Activated naive CD4-positive, alpha-beta T cell treated with anti-CD3 and anti-CD28 coated beads, Interleukin-2, amount 50 U/mL, for 24 hours (primary cell): ENCODE results near the gene SPEF1.
"Not testable (repeated sequence)": the region's sequence is repeated elsewhere in the genome, so short reads cannot be mapped to it uniquely, and the experiment has no call there.

Source experiments
- H3K27ac Mint-ChIP-seq: one replicate; pipeline ENCODE4 v1.8.0; 2021; ENCODE audit warnings: mild to moderate bottlenecking, mixed read lengths
- H3K27me3 Mint-ChIP-seq: one replicate; pipeline ENCODE4 v1.8.0; 2021; ENCODE audit warnings: mixed read lengths
- H3K36me3 Mint-ChIP-seq: one replicate; pipeline ENCODE4 v1.8.0; 2021; ENCODE audit warnings: mixed read lengths
- H3K4me1 Mint-ChIP-seq: one replicate; pipeline ENCODE4 v1.8.0; 2021; ENCODE audit warnings: mixed read lengths
- H3K4me3 Mint-ChIP-seq: one replicate; pipeline ENCODE4 v1.8.0; 2021; ENCODE audit warnings: mild to moderate bottlenecking, mixed read lengths
- H3K9me3 Mint-ChIP-seq: one replicate; pipeline ENCODE4 v1.8.0; 2021; ENCODE audit warnings: mixed read lengths

SPEF1 gene

DNA sequence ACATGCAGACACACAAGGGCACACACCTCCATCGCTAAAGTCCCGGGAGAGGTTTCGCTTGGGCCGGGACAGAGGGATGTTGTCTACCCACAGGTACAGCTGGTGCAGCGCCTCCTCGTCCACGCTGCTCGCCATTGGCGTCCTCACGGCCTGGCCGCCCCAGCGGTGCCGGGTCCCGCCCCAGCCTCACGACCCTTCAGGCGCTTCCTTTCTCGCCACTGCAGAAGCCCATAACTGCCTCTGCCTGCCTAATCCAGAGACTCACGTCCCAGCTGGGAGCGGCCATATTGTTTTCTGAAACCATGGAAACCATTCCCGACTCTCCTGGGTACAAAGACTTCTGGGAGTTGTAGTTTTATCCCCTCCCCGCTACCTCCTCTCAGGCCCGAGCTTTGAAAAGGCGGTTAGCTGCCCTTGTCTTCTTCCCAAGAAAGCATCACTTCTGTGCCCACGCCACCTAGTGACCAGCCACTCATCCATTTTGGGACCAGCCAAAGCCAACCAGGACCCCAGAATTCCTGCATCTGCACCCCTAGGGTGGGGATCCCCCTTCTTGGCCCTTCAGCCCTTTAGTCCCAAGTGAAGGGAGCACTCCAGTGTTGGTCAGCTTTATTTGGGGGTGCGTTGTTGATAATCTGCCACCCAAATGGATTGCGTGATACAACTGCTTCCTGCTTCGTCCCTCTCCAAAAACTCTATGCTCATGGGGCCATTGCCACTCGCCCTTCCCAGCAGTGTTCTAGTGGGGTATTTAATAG lies at the start of gene SPEF1:
TSS of gene SPEF1 (minus strand) at position 296 of the 758 bp plus-strand sequence. CDS start at position 135, 161 bp downstream.
- H3K27me3 Mint-ChIP-seq = no peaks in the 10 kb centered on the region
- H3K4me3 Mint-ChIP-seq = peak within 1 kb of the TSS; percentile 77
- no peaks in the 10 kb centered on the region for H3K9me3 Mint-ChIP-seq
- peaks cover 4% of the 10 kb centered on the region for H3K36me3 Mint-ChIP-seq
- peak within 1 kb of the TSS; percentile 70 for H3K27ac Mint-ChIP-seq
- H3K4me1 Mint-ChIP-seq = peaks cover 55% of the 10 kb centered on the region

DNA sequence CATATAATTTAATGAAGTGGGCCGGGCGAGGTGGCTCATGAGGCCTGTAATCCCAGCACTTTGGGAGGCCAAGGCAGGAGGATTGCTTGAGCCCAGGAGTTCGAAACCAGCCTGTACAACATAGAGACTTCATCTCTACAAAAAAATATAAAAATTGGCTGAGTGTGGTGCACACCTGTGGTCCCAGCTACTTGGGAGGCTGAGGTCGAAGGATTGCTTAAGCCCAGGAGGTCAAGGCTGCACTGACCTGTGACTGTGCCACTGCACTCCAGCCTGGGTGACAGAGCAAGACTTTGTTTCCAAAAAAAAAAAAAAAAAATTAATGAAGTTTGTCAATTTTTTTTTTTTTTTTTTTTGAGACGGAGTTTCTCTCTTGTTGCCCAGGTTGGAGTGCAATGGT lies 48.6 kb upstream of the SPEF1 start:
- not testable (repeated sequence) for H3K36me3 Mint-ChIP-seq, H3K27ac Mint-ChIP-seq, H3K4me1 Mint-ChIP-seq, H3K9me3 Mint-ChIP-seq, H3K4me3 Mint-ChIP-seq, H3K27me3 Mint-ChIP-seq

- H3K36me3 Mint-ChIP-seq = no peaks in the 10 kb centered on the region
- H3K9me3 Mint-ChIP-seq = no peaks in the 10 kb centered on the region
- no peak overlapping the region for H3K4me3 Mint-ChIP-seq
- H3K27ac Mint-ChIP-seq = no peak overlapping the region
- no peaks in the 10 kb centered on the region for H3K4me1 Mint-ChIP-seq
- H3K27me3 Mint-ChIP-seq = no peaks in the 10 kb centered on the region
These were observed 47.5 kb upstream of the SPEF1 start for GRCh38 chr20:3828798-3829197.

DNA sequence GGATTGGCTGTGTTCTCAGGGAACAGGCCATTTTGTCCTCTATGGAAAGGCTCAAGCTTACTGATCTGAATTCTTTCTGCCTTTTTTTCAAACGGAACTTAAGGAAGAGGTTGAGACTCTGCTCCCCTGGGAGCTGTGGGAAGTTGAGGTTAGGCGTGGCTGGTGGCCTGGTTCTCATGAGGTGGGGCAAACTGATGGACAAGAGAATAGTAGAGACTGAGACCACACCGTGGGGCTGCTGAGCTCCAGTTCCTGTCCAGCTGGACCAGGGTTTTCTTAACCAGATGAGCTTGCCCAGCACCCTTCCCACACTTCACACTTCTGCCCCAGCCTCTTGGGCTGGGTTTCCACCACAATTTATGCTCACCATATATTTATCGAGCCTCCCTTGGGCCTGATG lies 45.2 kb upstream of the SPEF1 start:
- H3K9me3 Mint-ChIP-seq = no peaks in the 10 kb centered on the region
- H3K36me3 Mint-ChIP-seq = no peaks in the 10 kb centered on the region
- no peaks in the 10 kb centered on the region for H3K27me3 Mint-ChIP-seq
- peaks cover 8% of the 10 kb centered on the region for H3K4me1 Mint-ChIP-seq
- peak overlapping the region; percentile 10 for H3K27ac Mint-ChIP-seq
- no peak overlapping the region for H3K4me3 Mint-ChIP-seq

GRCh38 chr20:3825526-3825925 lies 44.3 kb upstream of the SPEF1 start:
- peak overlapping the region; percentile 43 for H3K27ac Mint-ChIP-seq
- H3K27me3 Mint-ChIP-seq = no peaks in the 10 kb centered on the region

GRCh38 chr20:3823881-3824280 lies 42.6 kb upstream of the SPEF1 start:
- no peak overlapping the region for H3K27ac Mint-ChIP-seq
- H3K36me3 Mint-ChIP-seq = no peaks in the 10 kb centered on the region
- no peaks in the 10 kb centered on the region for H3K27me3 Mint-ChIP-seq
- no peaks in the 10 kb centered on the region for H3K9me3 Mint-ChIP-seq
- H3K4me1 Mint-ChIP-seq = peaks cover 24% of the 10 kb centered on the region
- no peak overlapping the region for H3K4me3 Mint-ChIP-seq

More at GRCh38 chr20:3825526-3825925, 44.3 kb upstream of the SPEF1 start:
- H3K9me3 Mint-ChIP-seq = no peaks in the 10 kb centered on the region
- H3K36me3 Mint-ChIP-seq = no peaks in the 10 kb centered on the region
- peaks cover 13% of the 10 kb centered on the region for H3K4me1 Mint-ChIP-seq
- no peak overlapping the region for H3K4me3 Mint-ChIP-seq

DNA sequence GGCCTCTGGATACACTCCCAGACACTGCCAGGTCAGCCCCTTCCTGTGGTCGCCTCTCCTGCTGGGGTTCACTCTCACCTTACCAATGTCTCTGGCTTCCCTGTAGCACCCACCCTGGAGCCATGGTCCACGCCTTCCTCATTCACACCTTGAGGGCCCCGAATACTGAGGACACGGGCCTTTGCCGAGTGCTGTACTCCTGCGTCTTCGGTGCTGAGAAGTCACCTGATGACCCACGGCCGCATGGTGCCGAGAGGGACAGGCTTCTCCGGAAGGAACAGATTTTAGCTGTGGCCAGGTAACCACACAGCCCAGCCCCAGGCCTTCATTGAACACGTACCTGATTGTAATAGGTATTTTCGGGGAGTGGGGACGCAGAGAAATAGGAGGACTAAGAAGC lies 40.7 kb upstream of the SPEF1 start:
- H3K9me3 Mint-ChIP-seq = no peaks in the 10 kb centered on the region
- peaks cover 31% of the 10 kb centered on the region for H3K4me1 Mint-ChIP-seq
- no peaks in the 10 kb centered on the region for H3K36me3 Mint-ChIP-seq
- H3K27me3 Mint-ChIP-seq = no peaks in the 10 kb centered on the region
- H3K27ac Mint-ChIP-seq = peak overlapping the region; percentile 74
- peak overlapping the region; percentile 92 for H3K4me3 Mint-ChIP-seq

- Mint-ChIP-seq H3K4me1 (peaks cover 39% of the 10 kb centered on the region), H3K4me3 (peak overlapping the region; percentile 92), H3K36me3 (no peaks in the 10 kb centered on the region), H3K27me3 (no peaks in the 10 kb centered on the region), H3K9me3 (no peaks in the 10 kb centered on the region), H3K27ac (peak overlapping the region; percentile 97)
These were observed 39.9 kb upstream of the SPEF1 start for GRCh38 chr20:3820901-3821727.

DNA sequence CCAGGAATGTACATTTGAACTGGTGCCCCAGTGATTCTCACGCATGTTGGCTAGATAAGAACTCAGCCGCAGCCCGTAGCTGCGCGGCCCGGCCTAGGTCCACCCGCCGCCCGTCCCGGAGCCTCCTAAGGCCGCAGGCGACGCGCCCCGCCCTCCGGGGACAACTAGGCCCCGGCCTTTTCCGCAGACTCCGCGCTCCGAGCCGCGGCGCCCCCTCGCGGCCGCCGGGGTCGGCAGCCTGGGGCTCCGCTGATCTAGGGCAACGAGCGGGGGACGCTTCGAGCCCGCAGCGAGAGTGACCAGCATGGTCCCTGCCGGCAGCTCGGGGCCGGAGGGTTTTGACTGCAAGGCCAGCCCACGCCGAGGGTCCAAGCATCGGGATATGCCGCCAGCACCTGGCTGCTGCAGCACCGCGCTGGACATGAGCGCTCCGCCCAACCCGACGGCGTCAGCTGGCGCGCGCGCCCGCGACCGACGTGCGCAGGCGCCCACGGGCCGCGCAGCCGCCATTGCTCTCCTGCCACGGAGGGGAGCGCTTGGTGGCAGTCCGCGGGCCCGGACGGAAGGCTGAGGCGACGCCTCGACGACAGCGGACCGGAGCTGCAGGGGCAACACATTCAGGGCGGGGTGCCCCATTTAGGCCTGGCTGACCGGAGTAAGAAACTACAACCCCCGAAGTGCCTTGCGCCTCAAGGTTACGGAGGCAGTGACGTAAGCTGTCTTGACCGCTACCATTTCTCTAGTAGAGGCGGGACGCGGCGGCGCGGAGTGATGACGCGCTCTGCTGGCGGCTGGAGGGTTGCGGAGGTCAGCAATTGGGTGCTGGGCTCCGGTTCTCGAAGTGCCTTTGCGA lies 39.0 kb upstream of the SPEF1 start, which contains the start of gene AP5S1:
TSS of gene AP5S1 (plus strand) at position 500 of the 853 bp plus-strand sequence. CDS start 1,571 bp downstream, outside the sequence.
- peaks cover 48% of the 10 kb centered on the region for H3K4me1 Mint-ChIP-seq
- peak within 1 kb of the TSS; percentile 97 for H3K27ac Mint-ChIP-seq
- H3K9me3 Mint-ChIP-seq = no peaks in the 10 kb centered on the region

GRCh38 chr20:3819411-3820047 lies 38.3 kb upstream of the SPEF1 start:
- H3K4me1 Mint-ChIP-seq = peaks cover 52% of the 10 kb centered on the region
- no peaks in the 10 kb centered on the region for H3K27me3 Mint-ChIP-seq
- no peaks in the 10 kb centered on the region for H3K36me3 Mint-ChIP-seq
- H3K27ac Mint-ChIP-seq = peak overlapping the region; percentile 76
- no peaks in the 10 kb centered on the region for H3K9me3 Mint-ChIP-seq
- peak overlapping the region; percentile 92 for H3K4me3 Mint-ChIP-seq

More for the DNA sequence above, 39.0 kb upstream of the SPEF1 start, which contains the start of gene AP5S1:
- no peaks in the 10 kb centered on the region for H3K27me3 Mint-ChIP-seq
- no peaks in the 10 kb centered on the region for H3K36me3 Mint-ChIP-seq
- peak within 1 kb of the TSS; percentile 92 for H3K4me3 Mint-ChIP-seq

DNA sequence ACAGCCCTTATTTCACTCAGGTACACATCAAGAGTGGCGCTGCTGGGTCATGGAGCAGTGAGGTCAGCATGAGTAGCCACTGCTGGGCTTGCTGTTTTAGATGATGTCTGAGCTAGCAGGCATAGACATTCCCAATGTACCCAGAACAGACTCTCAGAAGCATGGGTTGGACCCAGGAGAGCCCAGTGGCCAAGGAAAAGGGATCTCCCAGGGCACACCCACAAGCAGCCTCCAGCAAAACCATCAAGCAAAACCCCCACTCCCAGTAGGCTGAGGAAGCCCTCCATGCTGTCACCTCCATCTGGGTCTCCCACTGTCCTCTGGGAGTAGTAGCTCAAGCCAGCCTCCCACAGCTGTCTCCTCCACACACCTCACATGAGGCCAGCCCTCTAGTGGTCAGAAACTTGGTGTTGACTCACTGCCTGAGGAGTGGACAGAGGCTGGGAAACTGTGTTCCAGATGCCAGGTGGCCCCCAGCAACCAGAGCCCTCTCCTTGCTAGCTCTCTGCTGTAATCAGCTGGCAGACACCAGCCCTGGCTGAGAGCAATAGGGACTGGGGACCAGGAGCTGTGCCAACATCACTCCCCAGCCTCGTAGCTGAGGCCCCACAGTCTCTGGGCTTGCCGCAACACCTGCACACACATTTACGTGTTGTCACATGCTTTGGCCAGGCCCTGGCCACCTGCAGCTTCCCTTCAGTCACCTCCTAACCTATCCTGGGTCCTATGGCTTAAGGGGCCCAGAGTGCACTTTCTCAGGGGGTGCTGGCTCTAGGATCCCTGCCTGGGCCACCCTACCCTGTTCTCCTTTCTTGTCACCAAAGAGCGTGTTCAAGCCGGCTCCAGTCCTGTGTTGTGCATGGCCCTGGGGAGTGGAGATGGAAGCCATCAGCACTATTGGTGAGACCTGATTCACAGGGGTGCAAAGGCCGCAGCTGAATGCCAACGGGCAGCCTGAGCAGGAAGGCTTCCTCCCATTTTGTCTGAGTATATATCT lies 37.2 kb upstream of the SPEF1 start:
- H3K27ac Mint-ChIP-seq = no peak overlapping the region
- H3K27me3 Mint-ChIP-seq = no peaks in the 10 kb centered on the region

GRCh38 chr20:3815703-3816315 lies 34.6 kb upstream of the SPEF1 start:
- Mint-ChIP-seq H3K9me3 (no peaks in the 10 kb centered on the region), H3K27me3 (no peaks in the 10 kb centered on the region), H3K4me3 (peak overlapping the region; percentile 56), H3K27ac (peak overlapping the region; percentile 88), H3K36me3 (no peaks in the 10 kb centered on the region), H3K4me1 (peaks cover 73% of the 10 kb centered on the region)

More for the DNA sequence above, 37.2 kb upstream of the SPEF1 start:
- Mint-ChIP-seq H3K9me3 (no peaks in the 10 kb centered on the region), H3K36me3 (no peaks in the 10 kb centered on the region), H3K4me3 (no peak overlapping the region), H3K4me1 (peaks cover 59% of the 10 kb centered on the region)

DNA sequence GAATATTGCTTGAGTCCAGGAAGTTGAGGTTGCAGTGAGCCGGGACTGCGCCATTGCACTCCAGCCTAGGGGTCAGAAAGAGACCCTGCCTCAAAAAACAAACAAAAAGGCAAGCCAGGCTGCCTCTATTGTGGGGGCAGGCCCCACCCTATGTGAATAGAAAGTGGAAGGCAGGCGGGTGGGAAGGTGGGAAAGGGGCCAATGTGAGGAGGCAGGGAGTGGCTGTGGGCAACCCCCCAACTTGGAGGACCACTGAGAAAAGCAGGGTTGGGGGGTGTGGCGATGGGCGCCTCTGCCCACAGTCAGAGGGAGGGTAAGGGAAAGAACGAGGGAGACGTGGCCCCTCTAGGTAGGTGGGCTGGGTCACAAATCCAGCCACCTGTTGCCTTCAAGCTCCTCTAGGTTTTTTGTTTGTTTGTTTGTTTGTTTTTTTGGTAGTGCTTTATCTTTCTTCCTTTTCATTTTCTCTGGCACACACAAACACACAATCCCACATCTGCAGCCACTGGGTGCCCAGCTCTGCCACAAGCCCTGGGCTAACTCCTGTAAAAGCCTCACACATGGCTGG lies 33.8 kb upstream of the SPEF1 start:
- Mint-ChIP-seq H3K36me3 (no peaks in the 10 kb centered on the region), H3K4me3 (no peak overlapping the region), H3K27me3 (no peaks in the 10 kb centered on the region), H3K9me3 (no peaks in the 10 kb centered on the region), H3K4me1 (peaks cover 78% of the 10 kb centered on the region), H3K27ac (peak overlapping the region; percentile 61)
